ENCODE measurements around the gene SNAPIN. TPM values are rescaled to one million over a fixed set of nuclear protein-coding genes. Genes with fewer than 3 reads are reported as not detected.

Gene SNAPIN
- total and polyA plus RNA-seq, 7 donors = 51.7 to 102 (median 59.6) TPM

DNA sequence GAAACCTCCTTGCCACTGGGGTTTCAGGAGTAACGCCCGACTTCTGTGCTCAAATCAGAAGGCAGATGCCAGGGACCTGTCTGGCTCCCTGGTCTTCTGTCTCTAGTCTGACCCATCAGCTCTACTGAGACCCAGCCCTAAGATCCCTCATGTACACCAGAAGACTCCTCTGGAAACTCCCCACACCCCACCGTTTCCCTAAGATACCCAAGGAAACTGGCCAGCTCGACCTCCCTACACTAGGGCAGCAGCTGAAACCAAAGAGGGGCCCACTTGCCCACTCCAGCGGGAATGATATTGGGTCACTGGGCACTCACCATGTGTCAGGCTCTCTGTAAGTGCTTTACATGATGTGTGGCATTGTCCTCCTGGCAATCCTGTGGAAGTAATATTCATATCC is 45.1 kb upstream of the SNAPIN start:
- Histone ChIP-seq H3K27me3 (ENCODE audit: insufficient read depth in 3 of 3, low read length in 2 of 3) (no peaks in the 10 kb centered on the region), H3K36me3 (ENCODE audit: insufficient read depth in 1 of 2, low read depth in 1 of 2) (peaks cover 0 to 8% of the 10 kb centered on the region in 2 donors), H3K4me3 (peak overlapping the region; percentile 65), H3K9me3 (no peaks in the 10 kb centered on the region), H3K27ac (peak overlapping the region; percentile 77), H3K4me1 (peaks cover 28% of the 10 kb centered on the region)
- 55 to 83% (median 64%) methylated on average over 5 of the region's 5 CpGs for WGBS, 3 donors
- intact Hi-C loops (cut with DNase I) = no loop called here
- ATAC-seq (no peak), DNase-seq (no peak)
- TF ChIP-seq, protein P1, sequence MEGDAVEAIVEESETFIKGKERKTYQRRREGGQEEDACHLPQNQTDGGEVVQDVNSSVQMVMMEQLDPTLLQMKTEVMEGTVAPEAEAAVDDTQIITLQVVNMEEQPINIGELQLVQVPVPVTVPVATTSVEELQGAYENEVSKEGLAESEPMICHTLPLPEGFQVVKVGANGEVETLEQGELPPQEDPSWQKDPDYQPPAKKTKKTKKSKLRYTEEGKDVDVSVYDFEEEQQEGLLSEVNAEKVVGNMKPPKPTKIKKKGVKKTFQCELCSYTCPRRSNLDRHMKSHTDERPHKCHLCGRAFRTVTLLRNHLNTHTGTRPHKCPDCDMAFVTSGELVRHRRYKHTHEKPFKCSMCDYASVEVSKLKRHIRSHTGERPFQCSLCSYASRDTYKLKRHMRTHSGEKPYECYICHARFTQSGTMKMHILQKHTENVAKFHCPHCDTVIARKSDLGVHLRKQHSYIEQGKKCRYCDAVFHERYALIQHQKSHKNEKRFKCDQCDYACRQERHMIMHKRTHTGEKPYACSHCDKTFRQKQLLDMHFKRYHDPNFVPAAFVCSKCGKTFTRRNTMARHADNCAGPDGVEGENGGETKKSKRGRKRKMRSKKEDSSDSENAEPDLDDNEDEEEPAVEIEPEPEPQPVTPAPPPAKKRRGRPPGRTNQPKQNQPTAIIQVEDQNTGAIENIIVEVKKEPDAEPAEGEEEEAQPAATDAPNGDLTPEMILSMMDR (IDR thresholded peaks at IDR 0.05) = no peak

- Histone ChIP-seq H3K27ac (no peak overlapping the region), H3K27me3 (ENCODE audit: insufficient read depth in 3 of 3, low read length in 2 of 3) (no peaks in the 10 kb centered on the region), H3K4me3 (no peak overlapping the region), H3K4me1 (peaks cover 23% of the 10 kb centered on the region), H3K36me3 (ENCODE audit: insufficient read depth in 1 of 2, low read depth in 1 of 2) (peaks cover 0 to 17% of the 10 kb centered on the region in 2 donors), H3K9me3 (no peaks in the 10 kb centered on the region)
- intact Hi-C loops (cut with DNase I) = no loop called here
- ATAC-seq (no peak), DNase-seq (no peak)
- WGBS, 3 donors = 60 to 81% (median 62%) methylated on average over 2 of the region's 2 CpGs
- TF ChIP-seq, protein P1 (IDR thresholded peaks at IDR 0.05) = no peak
These were observed 44.2 kb upstream of the SNAPIN start for GRCh38 chr1:153614189-153614900.

- intact Hi-C loops (cut with DNase I) = loop anchor here (5.0 kb wide), 1 partner anchor 103 kb away; no protein-coding TSS in a partner anchor
- Histone ChIP-seq H3K27me3 (ENCODE audit: insufficient read depth in 3 of 3, low read length in 2 of 3) (no peaks in the 10 kb centered on the region), H3K4me1 (peaks cover 18% of the 10 kb centered on the region), H3K4me3 (no peak overlapping the region), H3K27ac (no peak overlapping the region), H3K36me3 (ENCODE audit: insufficient read depth in 1 of 2, low read depth in 1 of 2) (peaks cover 0 to 23% of the 10 kb centered on the region in 2 donors), H3K9me3 (no peaks in the 10 kb centered on the region)
- TF ChIP-seq, protein P1 (IDR thresholded peaks at IDR 0.05) = no peak
- ATAC-seq (no peak), DNase-seq (no peak)
- 90 to 97% (median 92%) methylated on average over 7 of the region's 7 CpGs for WGBS, 3 donors
These were observed 43.6 kb upstream of the SNAPIN start for GRCh38 chr1:153614906-153615305.

GRCh38 chr1:153615406-153615805 is 43.1 kb upstream of the SNAPIN start:
- Histone ChIP-seq H3K4me3 (no peak overlapping the region), H3K4me1 (peaks cover 14% of the 10 kb centered on the region), H3K27ac (no peak overlapping the region), H3K36me3 (ENCODE audit: insufficient read depth in 1 of 2, low read depth in 1 of 2) (peaks cover 0 to 28% of the 10 kb centered on the region in 2 donors), H3K9me3 (no peaks in the 10 kb centered on the region), H3K27me3 (ENCODE audit: insufficient read depth in 3 of 3, low read length in 2 of 3) (no peaks in the 10 kb centered on the region)
- ATAC-seq (no peak), DNase-seq (no peak)
- TF ChIP-seq, protein P1 (IDR thresholded peaks at IDR 0.05) = no peak
- intact Hi-C loops (cut with DNase I) = loop anchor here (5.0 kb wide), 1 partner anchor 103 kb away; no protein-coding TSS in a partner anchor
- 94 to 95% (median 94%) methylated on average over 2 of the region's 2 CpGs for WGBS, 3 donors

Measured in psoas muscle (tissue), 8 donors.